Right lobe of liver (tissue), 4 donors: ENCODE results near the gene PCDHB11.
A peak's percentile ranks its signal among the peaks of the same experiment; 100 is the strongest.

Experiments used
- CTCF ChIP-seq, 4 donors: fragments of 200-600 bp in 3 of 4; fragments of 450-650 bp in 1 of 4; IDR thresholded peaks; one replicate each; pipeline versions ENCODE4 v1.5.1 to v1.8.0; 2016 to 2022; ENCODE audit warnings: antibody characterized with exemption in 4 of 4, mild to moderate bottlenecking in 2 of 4
- POLR2A ChIP-seq: fragments of 450-650 bp; IDR thresholded peaks from one replicate; pipeline ENCODE4 v1.6.1; 2017; ENCODE audit warnings: antibody characterized with exemption, mild to moderate bottlenecking
- donor health status: DM: no; HTN: no; CAD: no.
- donor health status: DM: no; HTN: no; CAD: no.
- donor health status: DM: no; HTN: yes; CAD: no.

GRCh38 chr5:141172381-141173204 lies 26.8 kb upstream of the PCDHB11 start, which contains the start of gene PCDHB7:
- TF ChIP-seq CTCF (IDR thresholded peaks at IDR 0.05) (peak in 2 of 4 donors; percentile 11 to 22), POLR2A (no peak)
